PC-9 (cell line): ENCODE measurements around the gene FAT1. TPM values are rescaled to one million over a fixed set of nuclear protein-coding genes. Genes with fewer than 3 reads are reported as not detected.

Source experiments
- BruUV-seq: library from RNA; stranded (reverse); fragments of 400-500 nt; replicated peaks from 2 replicates; lab custom pipeline; 2021; lab: Mats Ljungman, UMichigan
- CTCF ChIA-PET: fragments of 300-600 bp; sonication (Branson Sonifier 250); formaldehyde crosslinking; loops from one replicate; lab custom pipeline; 2022; ENCODE audit warnings: antibody characterized with exemption; lab: Charles Lee
- POLR2A ChIA-PET: fragments of 300-600 bp; sonication (Branson Sonifier 250); formaldehyde crosslinking; loops from one replicate; lab custom pipeline; 2022; ENCODE audit warnings: antibody characterized with exemption; ENCODE audit not compliant: unreplicated experiment; lab: Charles Lee
- DNase-seq, 2 experiments: peaks; one replicate each; pipeline versions ENCODE4 v3.0.0 to v3.0.0-alpha.2; 2015 to 2022; ENCODE audit warnings: mixed read lengths in 1 of 2
- H2AFZ ChIP-seq: fragments of 200-600 bp; sonication (generic); 2 replicates; pipeline ENCODE4 v1.8.1; 2017; ENCODE audit warnings: antibody characterized with exemption
- H3F3A ChIP-seq: fragments of 200-600 bp; sonication (generic); 2 replicates; pipeline ENCODE4 v1.8.1; 2017; ENCODE audit warnings: antibody characterized with exemption, mild to moderate bottlenecking, low read depth; ENCODE audit not compliant: insufficient read depth
- H3K27ac ChIP-seq: fragments of 200-600 bp; sonication (generic); 2 replicates; pipeline ENCODE4 v1.6.1; 2016; ENCODE audit warnings: mixed run types
- H3K27me3 ChIP-seq: fragments of 200-600 bp; sonication (generic); 2 replicates; pipeline ENCODE4 v1.6.1; 2016; ENCODE audit warnings: low read depth, mixed run types; ENCODE audit not compliant: insufficient read depth
- H3K36me3 ChIP-seq: fragments of 200-600 bp; sonication (generic); 2 replicates; pipeline ENCODE4 v1.6.1; 2016; ENCODE audit warnings: low read depth, mixed run types
- H3K4me1 ChIP-seq: fragments of 200-600 bp; sonication (generic); replicated peaks from 2 replicates; pipeline ENCODE4 v1.6.1; 2016; ENCODE audit warnings: mixed run types; ENCODE audit not compliant: insufficient read depth
- H3K4me2 ChIP-seq: fragments of 200-600 bp; sonication (generic); 2 replicates; pipeline ENCODE4 v1.6.1; 2017; ENCODE audit warnings: mixed run types
- H3K4me3 ChIP-seq: fragments of 200-600 bp; sonication (generic); 2 replicates; pipeline ENCODE4 v1.6.1; 2016; ENCODE audit warnings: mixed run types
- H3K79me2 ChIP-seq: fragments of 200-600 bp; sonication (generic); 2 replicates; pipeline ENCODE4 v1.6.1; 2017; ENCODE audit warnings: low read depth, mixed run types
- H3K9me2 ChIP-seq: fragments of 200-600 bp; sonication (generic); 2 replicates; pipeline ENCODE4 v1.8.1; 2017; ENCODE audit warnings: mild to moderate bottlenecking; ENCODE audit not compliant: insufficient read depth
- H3K9me3 ChIP-seq: fragments of 200-600 bp; sonication (generic); 2 replicates; pipeline ENCODE4 v1.8.1; 2016; ENCODE audit warnings: low read depth; ENCODE audit not compliant: insufficient read depth
- H4K20me1 ChIP-seq: fragments of 200-600 bp; sonication (generic); 2 replicates; pipeline ENCODE4 v1.8.1; 2017; ENCODE audit not compliant: insufficient read depth
- CTCF ChIP-seq: fragments of 200-600 bp; sonication (generic); conservative IDR thresholded peaks from 2 replicates; pipeline ENCODE4 v1.6.1; 2017; ENCODE audit warnings: mixed run types, antibody characterized with exemption, mild to moderate bottlenecking, moderate library complexity
- EZH2 ChIP-seq: fragments of 200-600 bp; sonication (generic); IDR thresholded peaks from 2 replicates; pipeline ENCODE4 v1.8.0; 2017; ENCODE audit warnings: antibody characterized with exemption, low read depth
- intact Hi-C: fragments of 100-400 bp; cut with micrococcal nuclease; formaldehyde crosslinking; loops from one replicate; pipeline ENCODE4 v1.10.0; 2022; ENCODE audit not compliant: unreplicated experiment
- total RNA-seq: library from RNA; stranded (reverse); gene quantifications from 2 replicates; pipeline ENCODE4 v1.2.3, GENCODE V29; 2021

Gene FAT1
- total RNA-seq, 1 experiment from 2014 or later: 73.2 TPM

DNA sequence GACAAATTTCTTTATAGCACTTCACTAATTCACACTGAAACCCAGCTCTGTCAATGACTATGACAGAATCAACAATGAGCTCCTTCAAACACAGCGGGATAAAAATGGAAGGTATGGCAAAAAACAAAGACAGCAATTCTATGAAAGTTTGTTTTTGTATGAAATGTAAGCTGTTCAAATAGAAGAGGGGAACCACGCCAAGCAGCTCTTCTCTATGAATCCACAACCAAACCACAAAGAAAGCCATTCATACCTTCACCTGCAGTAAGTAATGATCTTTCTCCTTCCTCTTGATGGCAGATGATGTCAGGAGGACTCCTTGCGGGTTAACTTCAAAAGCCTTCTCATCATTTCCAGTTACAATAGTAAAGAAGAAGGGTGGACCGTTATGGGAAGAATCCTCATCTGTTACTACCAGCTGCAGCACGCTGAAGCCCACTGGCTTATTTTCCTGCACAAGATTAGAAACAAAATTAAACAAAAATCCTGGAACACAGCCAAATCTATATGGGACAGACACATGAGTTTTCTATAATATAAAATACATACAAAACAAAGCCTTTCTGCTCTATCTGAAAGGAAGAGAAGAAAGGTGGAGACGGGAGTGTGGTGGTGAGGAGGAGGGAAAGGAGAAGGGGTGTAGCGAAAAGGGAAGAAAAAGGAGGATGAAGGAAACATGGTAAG lies 119.4 kb downstream of the FAT1 start:
- Histone ChIP-seq H3K9me3 (no peaks in the 10 kb centered on the region), H3K4me2 (no peak overlapping the region), H3K79me2 (no peaks in the 10 kb centered on the region), H2AFZ (no peak overlapping the region), H3K36me3 (no peaks in the 10 kb centered on the region), H3K4me3 (no peak overlapping the region), H3K4me1 (no peaks in the 10 kb centered on the region), H3F3A (no peaks in the 10 kb centered on the region), H3K27me3 (no peaks in the 10 kb centered on the region), H4K20me1 (no peaks in the 10 kb centered on the region), H3K27ac (no peak overlapping the region), H3K9me2 (no peaks in the 10 kb centered on the region)
- TF ChIP-seq CTCF (no peak), EZH2 (no peak)
- no TSS peak for BruUV-seq
- no peak for DNase-seq
- ChIA-PET POLR2A (no interaction called here), CTCF (no interaction called here)
- intact Hi-C loops: no loop called here

DNA sequence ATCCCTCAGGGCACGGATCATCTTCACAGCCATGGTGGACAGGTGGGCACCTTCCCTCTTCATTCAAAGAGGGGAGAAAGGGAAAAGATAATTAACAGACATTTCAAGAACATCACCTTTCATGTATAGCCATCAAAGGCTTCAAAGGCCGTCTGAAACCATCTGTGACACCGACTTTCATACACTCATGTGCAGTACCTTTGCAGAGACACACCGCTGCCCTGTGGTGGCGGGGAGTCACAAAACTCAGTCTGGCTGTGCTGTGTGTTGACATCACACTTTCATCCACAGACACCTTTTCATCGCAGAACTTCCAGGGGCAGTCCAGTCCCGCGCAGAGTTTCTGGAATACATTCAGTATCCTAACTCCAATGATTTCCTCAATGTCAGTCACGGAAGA lies 120.7 kb downstream of the FAT1 start:
- TF ChIP-seq CTCF (no peak), EZH2 (no peak)

GRCh38 chr4:186599483-186599882 lies 124.2 kb downstream of the FAT1 start:
- no peak overlapping the region for H3K4me3 ChIP-seq
- no peaks in the 10 kb centered on the region for H3K27me3 ChIP-seq
- DNase-seq: no peak
- H4K20me1 ChIP-seq: no peaks in the 10 kb centered on the region
- BruUV-seq: no TSS peak
- no peaks in the 10 kb centered on the region for H3F3A ChIP-seq
- no peak overlapping the region for H3K4me2 ChIP-seq
- intact Hi-C loops: no loop called here
- H3K36me3 ChIP-seq: no peaks in the 10 kb centered on the region
- H3K9me2 ChIP-seq: no peaks in the 10 kb centered on the region
- no peaks in the 10 kb centered on the region for H3K79me2 ChIP-seq
- H3K4me1 ChIP-seq: no peaks in the 10 kb centered on the region
- TF ChIP-seq CTCF (no peak), EZH2 (no peak)
- ChIA-PET CTCF (no interaction called here), POLR2A (no interaction called here)
- H3K27ac ChIP-seq: no peak overlapping the region
- no peaks in the 10 kb centered on the region for H3K9me3 ChIP-seq
- no peak overlapping the region for H2AFZ ChIP-seq

More for the DNA sequence above, 120.7 kb downstream of the FAT1 start:
- CTCF ChIA-PET: no interaction called here
- no peak for DNase-seq
- Histone ChIP-seq H3K27me3 (no peaks in the 10 kb centered on the region), H3K36me3 (no peaks in the 10 kb centered on the region), H3K27ac (no peak overlapping the region), H3K9me2 (no peaks in the 10 kb centered on the region), H2AFZ (no peak overlapping the region), H3K9me3 (no peaks in the 10 kb centered on the region), H3F3A (no peaks in the 10 kb centered on the region), H3K79me2 (no peaks in the 10 kb centered on the region), H3K4me2 (no peak overlapping the region), H4K20me1 (no peaks in the 10 kb centered on the region), H3K4me3 (no peak overlapping the region), H3K4me1 (no peaks in the 10 kb centered on the region)
- BruUV-seq: no TSS peak
- intact Hi-C loops: no loop called here
- POLR2A ChIA-PET: no interaction called here
